HEK293 (cell line): ENCODE measurements around the gene FMNL1.

Source experiments
- CTCF ChIA-PET: fragments of 350-600 bp; formaldehyde crosslinking; extraction: SDS; loops from one replicate; lab custom pipeline; 2021; ENCODE audit warnings: antibody characterized with exemption; lab: Yijun Ruan, JAX
- POLR2A ChIA-PET: fragments of 300-600 bp; formaldehyde crosslinking; extraction: SDS; loops from one replicate; lab custom pipeline; 2020; ENCODE audit warnings: antibody characterized with exemption, inconsistent platforms; lab: Yijun Ruan, JAX
- H3K27ac ChIP-seq: fragments of 200-500 bp; sonication (Bioruptor generic); 2 replicates; pipeline ENCODE4 v1.5.1; 2014; ENCODE audit warnings: low read depth, low read length, control low read depth, inconsistent platforms; ENCODE audit errors: extremely low read depth
- H3K36me3 ChIP-seq, 2 experiments: fragments of 200-500 bp in 1 of 2; sonication (Bioruptor generic) in 1 of 2; 1 replicate in 1 of 2; 2 replicates in 1 of 2; pipeline ENCODE4 v1.5.1; 2014 to 2017; ENCODE audit warnings: inconsistent platforms in 2 of 2, low read length in 2 of 2; ENCODE audit not compliant: control insufficient read depth in 2 of 2, insufficient read depth in 1 of 2
- H3K4me1 ChIP-seq: fragments of 200-500 bp; sonication (Bioruptor generic); 2 replicates; pipeline ENCODE4 v1.5.1; 2014; ENCODE audit warnings: mild to moderate bottlenecking, low read length, inconsistent platforms; ENCODE audit not compliant: control insufficient read depth, insufficient read depth
- H3K4me3 ChIP-seq: 2 replicates; pipeline ENCODE4 v1.5.1; 2011; ENCODE audit warnings: low read depth, mild to moderate bottlenecking, control low read depth, low read length, moderate library complexity
- H3K9me3 ChIP-seq: fragments of 200-500 bp; sonication (Bioruptor generic); 2 replicates; pipeline ENCODE4 v1.5.1; 2014; ENCODE audit warnings: low read depth, low read length, inconsistent platforms; ENCODE audit not compliant: control insufficient read depth, insufficient read depth
- GLI2 ChIP-seq: fragments of 450-650 bp; formaldehyde crosslinking; IDR thresholded peaks from 2 replicates; pipeline ENCODE4; 2017; ENCODE audit warnings: missing biosample characterization, missing genetic modification characterization, low read depth, borderline replicate concordance
- GLIS1 ChIP-seq: fragments of 450-650 bp; formaldehyde crosslinking; IDR thresholded peaks from 2 replicates; pipeline ENCODE4 v1.5.1; 2016; ENCODE audit warnings: missing biosample characterization, missing genetic modification characterization
- IKZF3 ChIP-seq: fragments of 450-650 bp; IDR thresholded peaks from 2 replicates; pipeline ENCODE4 v1.5.0; 2018; ENCODE audit warnings: missing biosample characterization, mild to moderate bottlenecking, missing genetic modification characterization, moderate library complexity
- KLF8 ChIP-seq: fragments of 450-650 bp; formaldehyde crosslinking; IDR thresholded peaks from 2 replicates; pipeline ENCODE4 v1.5.1; 2016; ENCODE audit warnings: missing biosample characterization, missing genetic modification characterization
- TRIM28 ChIP-seq: IDR thresholded peaks from 2 replicates; pipeline ENCODE4 v1.6.1; 2011; ENCODE audit warnings: low read length, control low read depth, borderline replicate concordance
- ZFP69B ChIP-seq: fragments of 450-650 bp; formaldehyde crosslinking; IDR thresholded peaks from 2 replicates; pipeline ENCODE4 v1.5.1; 2016; ENCODE audit warnings: missing biosample characterization, missing genetic modification characterization
- ZNF146 ChIP-seq: fragments of 450-650 bp; formaldehyde crosslinking; IDR thresholded peaks from 2 replicates; pipeline ENCODE4 v1.5.1; 2016; ENCODE audit warnings: missing biosample characterization, missing genetic modification characterization
- ZNF175 ChIP-seq: fragments of 450-650 bp; formaldehyde crosslinking; IDR thresholded peaks from 2 replicates; pipeline ENCODE4 v1.5.1; 2016; ENCODE audit warnings: missing biosample characterization, missing genetic modification characterization
- ZNF184 ChIP-seq: fragments of 450-650 bp; IDR thresholded peaks from 2 replicates; pipeline ENCODE4 v1.5.1; 2018; ENCODE audit warnings: missing biosample characterization, mild to moderate bottlenecking, missing genetic modification characterization
- ZNF2 ChIP-seq: fragments of 450-650 bp; formaldehyde crosslinking; IDR thresholded peaks from 2 replicates; pipeline ENCODE4 v1.5.1; 2016; ENCODE audit warnings: missing biosample characterization, missing genetic modification characterization
- ZNF292 ChIP-seq: fragments of 450-650 bp; formaldehyde crosslinking; IDR thresholded peaks from 2 replicates; pipeline ENCODE4 v1.5.1; 2016; ENCODE audit warnings: low read depth, missing biosample characterization, missing genetic modification characterization, borderline replicate concordance
- ZNF302 ChIP-seq: fragments of 450-650 bp; formaldehyde crosslinking; IDR thresholded peaks from 2 replicates; pipeline ENCODE4 v1.5.1; 2016; ENCODE audit warnings: missing biosample characterization, missing genetic modification characterization, low read depth
- ZNF341 ChIP-seq: fragments of 450-650 bp; formaldehyde crosslinking; IDR thresholded peaks from 2 replicates; pipeline ENCODE4; 2016; ENCODE audit warnings: low read depth, missing biosample characterization, missing genetic modification characterization
- ZNF529 ChIP-seq: fragments of 450-650 bp; formaldehyde crosslinking; IDR thresholded peaks from 2 replicates; pipeline ENCODE4 v1.5.1; 2017; ENCODE audit warnings: missing genetic modification characterization, missing biosample characterization; ENCODE audit not compliant: insufficient replicate concordance
- ZNF600 ChIP-seq: fragments of 450-650 bp; formaldehyde crosslinking; IDR thresholded peaks from 2 replicates; pipeline ENCODE4 v1.5.1; 2016; ENCODE audit warnings: missing biosample characterization, missing genetic modification characterization
- ZSCAN16 ChIP-seq: fragments of 450-650 bp; formaldehyde crosslinking; IDR thresholded peaks from 2 replicates; pipeline ENCODE4 v1.5.1; 2016; ENCODE audit warnings: missing biosample characterization, missing genetic modification characterization
- ZSCAN23 ChIP-seq: fragments of 450-650 bp; formaldehyde crosslinking; IDR thresholded peaks from 2 replicates; pipeline ENCODE4 v1.5.1; 2016; ENCODE audit warnings: missing biosample characterization, missing genetic modification characterization
- TF ChIP-seq, protein P1 (sequence below): fragments of 450-650 bp; formaldehyde crosslinking; IDR thresholded peaks from 2 replicates; pipeline ENCODE4 v1.5.1; 2016; ENCODE audit warnings: missing biosample characterization, missing genetic modification characterization
- TF ChIP-seq, protein P2 (sequence below): fragments of 450-650 bp; formaldehyde crosslinking; IDR thresholded peaks from 2 replicates; pipeline ENCODE4 v1.5.1; 2016; ENCODE audit warnings: missing biosample characterization, missing genetic modification characterization
- TF ChIP-seq, protein P3 (sequence below): fragments of 450-650 bp; formaldehyde crosslinking; IDR thresholded peaks from 2 replicates; pipeline ENCODE4 v1.5.1; 2017; ENCODE audit warnings: missing biosample characterization, missing genetic modification characterization

FMNL1 gene

DNA sequence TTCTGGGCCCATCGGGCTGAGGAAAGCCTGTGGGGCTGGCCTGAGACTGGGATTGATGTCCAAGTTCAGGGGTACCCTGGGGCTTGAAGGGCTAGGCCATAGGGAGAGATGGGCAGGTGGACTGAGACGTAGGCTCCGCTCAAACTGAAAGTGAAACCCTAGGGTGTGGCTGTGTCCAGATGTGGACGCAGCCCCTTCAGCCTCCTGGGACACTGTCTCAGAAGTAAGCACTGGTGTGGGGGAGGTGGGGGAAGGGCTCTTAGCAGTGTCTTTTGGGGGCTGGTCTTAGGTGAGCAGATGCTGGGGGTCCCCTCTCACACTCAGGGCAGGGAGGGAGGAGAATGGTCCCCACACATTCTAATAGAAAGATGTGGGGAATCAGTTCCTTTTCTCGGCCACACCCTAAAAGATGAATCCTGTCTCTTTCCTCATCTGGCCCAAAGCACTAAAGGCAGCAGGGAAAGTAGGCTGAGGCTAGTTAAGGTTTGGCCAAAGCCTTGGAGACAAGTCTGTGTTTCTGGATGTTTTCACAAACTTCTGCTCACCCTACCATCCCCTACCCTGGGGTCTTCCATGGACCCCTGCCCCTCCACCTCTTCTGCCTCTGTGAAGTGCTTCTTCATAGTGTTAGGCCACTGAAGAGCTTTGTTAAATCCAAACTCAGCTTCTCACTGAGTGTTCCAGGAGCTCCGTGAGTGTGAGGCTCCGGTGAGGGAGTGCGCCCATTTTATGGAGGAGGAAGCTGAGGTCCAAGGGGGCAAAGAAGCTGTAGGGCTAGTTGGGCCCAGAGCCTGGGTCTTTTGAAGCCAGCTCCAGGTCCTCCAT, 5.6 kb downstream of the FMNL1 start:
- Histone ChIP-seq H3K36me3 (no peaks in the 10 kb centered on the region), H3K4me3 (no peak overlapping the region), H3K9me3 (no peaks in the 10 kb centered on the region), H3K4me1 (no peaks in the 10 kb centered on the region; the same call in 1 of the 2 replicates), H3K27ac (no peak overlapping the region)
- ChIA-PET CTCF (interaction anchor here (0.6 to 11.7 kb wide), 8 partner anchors 8 to 443 kb away, joined by 3 to 192 read pairs (median 4); partner anchors contain the start of gene FMNL1), POLR2A (interaction anchor here (0.6 to 0.9 kb wide), 2 partner anchors 79 to 165 kb away, joined by 3 to 10 read pairs; partner anchors contain the start of gene HEXIM1)
- TF ChIP-seq ZNF341 (tag by site-specific recombination) (peak; percentile 38; the same call in 1 of the 2 replicates), ZNF175 (tag by site-specific recombination) (no peak), KLF8 (peak; percentile 38; the same call in 1 of the 2 replicates), ZSCAN23 (no peak)
- TF ChIP-seq, protein P1, sequence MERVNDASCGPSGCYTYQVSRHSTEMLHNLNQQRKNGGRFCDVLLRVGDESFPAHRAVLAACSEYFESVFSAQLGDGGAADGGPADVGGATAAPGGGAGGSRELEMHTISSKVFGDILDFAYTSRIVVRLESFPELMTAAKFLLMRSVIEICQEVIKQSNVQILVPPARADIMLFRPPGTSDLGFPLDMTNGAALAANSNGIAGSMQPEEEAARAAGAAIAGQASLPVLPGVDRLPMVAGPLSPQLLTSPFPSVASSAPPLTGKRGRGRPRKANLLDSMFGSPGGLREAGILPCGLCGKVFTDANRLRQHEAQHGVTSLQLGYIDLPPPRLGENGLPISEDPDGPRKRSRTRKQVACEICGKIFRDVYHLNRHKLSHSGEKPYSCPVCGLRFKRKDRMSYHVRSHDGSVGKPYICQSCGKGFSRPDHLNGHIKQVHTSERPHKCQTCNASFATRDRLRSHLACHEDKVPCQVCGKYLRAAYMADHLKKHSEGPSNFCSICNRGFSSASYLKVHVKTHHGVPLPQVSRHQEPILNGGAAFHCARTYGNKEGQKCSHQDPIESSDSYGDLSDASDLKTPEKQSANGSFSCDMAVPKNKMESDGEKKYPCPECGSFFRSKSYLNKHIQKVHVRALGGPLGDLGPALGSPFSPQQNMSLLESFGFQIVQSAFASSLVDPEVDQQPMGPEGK (tag by site-specific recombination): 0 out of 2 replicates have a peak, but pooled peaks have one; percentile 6
- TF ChIP-seq, protein P2, sequence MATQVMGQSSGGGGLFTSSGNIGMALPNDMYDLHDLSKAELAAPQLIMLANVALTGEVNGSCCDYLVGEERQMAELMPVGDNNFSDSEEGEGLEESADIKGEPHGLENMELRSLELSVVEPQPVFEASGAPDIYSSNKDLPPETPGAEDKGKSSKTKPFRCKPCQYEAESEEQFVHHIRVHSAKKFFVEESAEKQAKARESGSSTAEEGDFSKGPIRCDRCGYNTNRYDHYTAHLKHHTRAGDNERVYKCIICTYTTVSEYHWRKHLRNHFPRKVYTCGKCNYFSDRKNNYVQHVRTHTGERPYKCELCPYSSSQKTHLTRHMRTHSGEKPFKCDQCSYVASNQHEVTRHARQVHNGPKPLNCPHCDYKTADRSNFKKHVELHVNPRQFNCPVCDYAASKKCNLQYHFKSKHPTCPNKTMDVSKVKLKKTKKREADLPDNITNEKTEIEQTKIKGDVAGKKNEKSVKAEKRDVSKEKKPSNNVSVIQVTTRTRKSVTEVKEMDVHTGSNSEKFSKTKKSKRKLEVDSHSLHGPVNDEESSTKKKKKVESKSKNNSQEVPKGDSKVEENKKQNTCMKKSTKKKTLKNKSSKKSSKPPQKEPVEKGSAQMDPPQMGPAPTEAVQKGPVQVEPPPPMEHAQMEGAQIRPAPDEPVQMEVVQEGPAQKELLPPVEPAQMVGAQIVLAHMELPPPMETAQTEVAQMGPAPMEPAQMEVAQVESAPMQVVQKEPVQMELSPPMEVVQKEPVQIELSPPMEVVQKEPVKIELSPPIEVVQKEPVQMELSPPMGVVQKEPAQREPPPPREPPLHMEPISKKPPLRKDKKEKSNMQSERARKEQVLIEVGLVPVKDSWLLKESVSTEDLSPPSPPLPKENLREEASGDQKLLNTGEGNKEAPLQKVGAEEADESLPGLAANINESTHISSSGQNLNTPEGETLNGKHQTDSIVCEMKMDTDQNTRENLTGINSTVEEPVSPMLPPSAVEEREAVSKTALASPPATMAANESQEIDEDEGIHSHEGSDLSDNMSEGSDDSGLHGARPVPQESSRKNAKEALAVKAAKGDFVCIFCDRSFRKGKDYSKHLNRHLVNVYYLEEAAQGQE (tag by site-specific recombination): no peak

- ChIA-PET POLR2A (interaction anchor here (0.8 to 1.6 kb wide), 3 partner anchors 78 to 80 kb away, joined by 3 to 10 read pairs (median 7); partner anchors contain the start of gene HEXIM1), CTCF (interaction anchor here (0.6 to 11.7 kb wide), 11 partner anchors 7 to 197 kb away, joined by 3 to 192 read pairs (median 5); partner anchors contain the start of genes ACBD4 and FMNL1)
- Histone ChIP-seq H3K4me3 (no peak overlapping the region), H3K27ac (no peak overlapping the region), H3K36me3 (no peaks in the 10 kb centered on the region), H3K4me1 (no peaks in the 10 kb centered on the region; the same call in 1 of the 2 replicates), H3K9me3 (no peaks in the 10 kb centered on the region)
- TF ChIP-seq GLIS1 (tag by site-specific recombination) (peak; percentile 52), ZSCAN16 (tag by site-specific recombination) (no peak), ZNF600 (tag by site-specific recombination) (peak; percentile 92)
These were observed 6.5 kb downstream of the FMNL1 start for GRCh38 chr17:45227926-45228762.

DNA sequence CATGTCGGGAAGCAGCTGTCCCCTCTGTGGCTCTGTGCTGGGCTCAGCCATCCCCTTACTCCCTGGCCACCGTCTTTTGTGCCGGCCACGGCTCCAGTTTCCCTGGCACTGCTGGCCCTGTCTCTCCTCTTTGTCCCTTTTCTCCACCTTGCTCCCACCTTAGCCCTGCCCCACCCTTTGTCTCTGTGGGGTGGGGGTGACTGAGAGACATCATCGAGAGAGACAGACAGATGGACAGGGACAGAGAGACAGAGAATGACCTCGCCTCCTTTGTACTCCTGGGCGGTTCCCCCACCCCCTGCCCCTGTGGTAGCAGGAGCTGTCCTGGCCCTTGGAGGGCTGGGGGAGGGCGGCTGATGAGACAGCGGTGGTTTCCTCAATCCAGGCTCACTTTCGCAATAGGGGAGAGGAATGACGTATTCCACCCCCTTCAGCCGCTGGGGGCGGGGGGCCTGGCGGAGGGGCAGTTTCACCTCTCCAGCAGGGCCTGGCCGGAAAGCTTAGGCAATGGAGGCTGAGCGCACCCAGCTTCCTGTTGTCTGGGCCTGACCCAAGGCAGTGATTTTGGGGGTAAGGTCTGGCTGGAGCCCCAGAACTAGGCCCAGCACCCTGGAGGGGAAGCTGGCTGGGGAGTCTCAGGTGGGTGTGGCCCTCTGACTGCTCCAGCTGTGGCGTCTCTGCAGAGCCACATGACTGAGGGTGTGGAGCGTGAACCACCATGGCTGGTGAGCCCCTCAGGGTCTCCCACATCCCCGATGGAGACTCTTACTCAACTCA, 7.3 kb downstream of the FMNL1 start:
- ChIA-PET POLR2A (interaction anchor here (0.8 to 1.6 kb wide), 2 partner anchors 79 to 81 kb away, joined by 3 to 7 read pairs; partner anchors contain the start of gene HEXIM1), CTCF (interaction anchor here (0.6 to 11.7 kb wide), 7 partner anchors 9 to 316 kb away, joined by 3 to 192 read pairs (median 18); partner anchors contain the start of genes ACBD4 and FMNL1)
- no peaks in the 10 kb centered on the region; the same call in 1 of the 2 replicates for H3K4me1 ChIP-seq
- no peak overlapping the region for H3K4me3 ChIP-seq
- H3K36me3 ChIP-seq: no peaks in the 10 kb centered on the region
- no peaks in the 10 kb centered on the region for H3K9me3 ChIP-seq
- H3K27ac ChIP-seq: no peak overlapping the region
- TF ChIP-seq ZFP69B (tag by site-specific recombination) (no peak), ZNF292 (tag by site-specific recombination) (no peak), ZNF184 (tag by site-specific recombination) (no peak), ZNF302 (tag by site-specific recombination) (no peak), ZNF146 (tag by site-specific recombination) (no peak), IKZF3 (tag by site-specific recombination) (peak; percentile 52; the same call in 1 of the 2 replicates), ZNF2 (tag by site-specific recombination) (0 out of 2 replicates have a peak, but pooled peaks have one; percentile 26), TRIM28 (no peak), GLI2 (no peak), ZNF529 (tag by site-specific recombination) (no peak)
- TF ChIP-seq, protein P3, sequence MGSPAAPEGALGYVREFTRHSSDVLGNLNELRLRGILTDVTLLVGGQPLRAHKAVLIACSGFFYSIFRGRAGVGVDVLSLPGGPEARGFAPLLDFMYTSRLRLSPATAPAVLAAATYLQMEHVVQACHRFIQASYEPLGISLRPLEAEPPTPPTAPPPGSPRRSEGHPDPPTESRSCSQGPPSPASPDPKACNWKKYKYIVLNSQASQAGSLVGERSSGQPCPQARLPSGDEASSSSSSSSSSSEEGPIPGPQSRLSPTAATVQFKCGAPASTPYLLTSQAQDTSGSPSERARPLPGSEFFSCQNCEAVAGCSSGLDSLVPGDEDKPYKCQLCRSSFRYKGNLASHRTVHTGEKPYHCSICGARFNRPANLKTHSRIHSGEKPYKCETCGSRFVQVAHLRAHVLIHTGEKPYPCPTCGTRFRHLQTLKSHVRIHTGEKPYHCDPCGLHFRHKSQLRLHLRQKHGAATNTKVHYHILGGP (tag by site-specific recombination): no peak
